Fibroblast of the aortic adventitia (primary cell): Measurements from ENCODE around the gene MAGEA9. TPM values are rescaled to one million over a fixed set of nuclear protein-coding genes. Genes with fewer than 3 reads are reported as not detected.
"Not testable (repeated sequence)": the region's sequence is repeated elsewhere in the genome, so short reads cannot be mapped to it uniquely, and the experiment has no call there.

Experiments
- DNase-seq: peaks from one replicate; pipeline ENCODE4 v3.0.0-alpha.2; 2010; ENCODE audit warnings: low read depth
- H3K4me3 ChIP-seq: 2 replicates; pipeline ENCODE4 v1.5.1; 2011; ENCODE audit warnings: low read depth, mild to moderate bottlenecking, control low read depth, low read length, moderate library complexity
- CTCF ChIP-seq: IDR thresholded peaks from 2 replicates; pipeline ENCODE4 v1.5.1; 2011; ENCODE audit warnings: mild to moderate bottlenecking, low read length, control low read depth, inconsistent platforms; ENCODE audit not compliant: insufficient read depth
- total RNA-seq: library from RNA; depleted of rRNA; stranded (reverse); fragments of >200 nt; gene quantifications from 2 replicates; pipeline ENCODE4 v1.2.3, GENCODE V29; 2012; ENCODE audit warnings: low replicate concordance

MAGEA9 gene
- total RNA-seq, 1 donor = not detected

- no peak overlapping the region for H3K4me3 ChIP-seq
- no peak for TF ChIP-seq CTCF
- no peak for DNase-seq
Measured at GRCh38 chrX:149762696-149763614, 18.8 kb upstream of the MAGEA9 start.

GRCh38 chrX:149770344-149770743, 11.4 kb upstream of the MAGEA9 start:
- not testable (repeated sequence) for H3K4me3 ChIP-seq, DNase-seq

GRCh38 chrX:149773026-149773425, 8.7 kb upstream of the MAGEA9 start:
- not testable (repeated sequence) for H3K4me3 ChIP-seq, DNase-seq

- DNase-seq, H3K4me3 ChIP-seq: not testable (repeated sequence)
Measured at GRCh38 chrX:149773768-149774167, 8.0 kb upstream of the MAGEA9 start, which contains the start of gene HSFX1. Gene HSFX1 (plus strand): TSS chrX:149774068. CDS start chrX:149774682, 614 bp downstream.

- DNase-seq, H3K4me3 ChIP-seq: not testable (repeated sequence)
Measured at GRCh38 chrX:149777999-149778398, 3.7 kb upstream of the MAGEA9 start.

GRCh38 chrX:149795531-149795930, 13.8 kb downstream of the MAGEA9 start:
- not testable (repeated sequence) for H3K4me3 ChIP-seq, DNase-seq

GRCh38 chrX:149799095-149799714, 17.5 kb downstream of the MAGEA9 start:
- no peak overlapping the region for H3K4me3 ChIP-seq
- TF ChIP-seq CTCF = no peak
- no peak for DNase-seq

GRCh38 chrX:149799938-149800337, 18.2 kb downstream of the MAGEA9 start:
- no peak for DNase-seq

More at GRCh38 chrX:149799938-149800337, 18.2 kb downstream of the MAGEA9 start:
- TF ChIP-seq CTCF = no peak
- no peak overlapping the region for H3K4me3 ChIP-seq
